HG02763 (cell line): ENCODE measurements around the gene LHFPL2.

Experiments used
- ATAC-seq: cut with Tn5 transposase; IDR thresholded peaks from one replicate; pipeline ENCODE4 v1.9.1; 2021; ENCODE audit warnings: mild to moderate bottlenecking, moderate library complexity; ENCODE audit not compliant: unreplicated experiment

The LHFPL2 gene

GRCh38 chr5:78597068-78597973 is 51.3 kb downstream of the LHFPL2 start:
- ATAC-seq, result no peak

- ATAC-seq, result no peak
Observed at GRCh38 chr5:78595458-78595921, 53.1 kb downstream of the LHFPL2 start.

GRCh38 chr5:78594610-78595457 is 53.7 kb downstream of the LHFPL2 start:
- ATAC-seq, result no peak

DNA sequence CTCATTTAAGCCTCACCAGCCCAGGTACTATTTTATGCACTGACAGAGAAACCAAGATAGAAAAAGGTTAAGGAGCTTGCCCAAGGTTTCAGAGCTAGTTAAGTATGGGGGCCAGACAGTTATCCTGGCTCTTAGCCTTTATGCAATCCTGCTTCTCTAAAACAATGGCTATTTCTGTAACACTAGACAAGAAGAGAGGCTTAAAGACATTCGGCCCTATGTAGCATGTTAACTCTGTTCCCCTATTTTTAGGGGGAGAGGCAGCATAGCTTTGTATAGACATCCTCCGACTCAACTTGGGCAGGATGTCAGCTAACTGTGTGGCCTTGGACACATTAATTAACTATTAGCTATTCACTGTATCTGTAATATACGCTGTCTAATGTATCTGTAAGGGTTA is 54.6 kb downstream of the LHFPL2 start:
- no peak for ATAC-seq

- no peak for ATAC-seq
Observed at GRCh38 chr5:78593465-78593864, 55.1 kb downstream of the LHFPL2 start.

DNA sequence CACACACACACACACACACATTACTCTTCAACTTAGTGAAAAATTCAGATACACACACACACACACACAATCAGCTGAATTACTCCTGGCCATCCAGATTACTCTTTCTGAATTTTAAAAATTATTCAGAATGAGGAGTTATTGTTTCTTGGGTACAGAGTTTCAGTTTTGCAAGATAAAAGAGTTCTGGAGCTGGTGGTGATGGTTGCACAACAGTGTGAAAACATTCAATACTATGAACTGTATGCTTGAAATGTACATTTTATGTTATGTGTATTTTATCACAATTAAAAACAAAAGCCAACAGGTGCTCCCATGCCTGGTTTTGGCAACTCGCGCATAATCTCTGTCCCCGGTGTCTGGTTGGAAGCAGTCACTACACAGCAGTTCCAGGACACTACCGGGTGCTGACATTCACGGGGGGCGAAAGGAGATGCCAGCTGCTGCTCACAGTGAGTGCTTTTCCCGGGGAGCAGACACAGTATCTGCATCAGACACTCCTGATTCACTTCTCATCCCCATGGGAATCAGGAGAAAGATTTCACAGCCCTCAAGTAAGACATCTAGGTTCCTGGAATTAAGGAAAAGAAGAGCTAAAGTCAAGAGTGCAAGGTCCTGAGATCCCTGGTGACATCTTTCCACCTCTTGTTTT is 55.7 kb downstream of the LHFPL2 start:
- ATAC-seq, result no peak

DNA sequence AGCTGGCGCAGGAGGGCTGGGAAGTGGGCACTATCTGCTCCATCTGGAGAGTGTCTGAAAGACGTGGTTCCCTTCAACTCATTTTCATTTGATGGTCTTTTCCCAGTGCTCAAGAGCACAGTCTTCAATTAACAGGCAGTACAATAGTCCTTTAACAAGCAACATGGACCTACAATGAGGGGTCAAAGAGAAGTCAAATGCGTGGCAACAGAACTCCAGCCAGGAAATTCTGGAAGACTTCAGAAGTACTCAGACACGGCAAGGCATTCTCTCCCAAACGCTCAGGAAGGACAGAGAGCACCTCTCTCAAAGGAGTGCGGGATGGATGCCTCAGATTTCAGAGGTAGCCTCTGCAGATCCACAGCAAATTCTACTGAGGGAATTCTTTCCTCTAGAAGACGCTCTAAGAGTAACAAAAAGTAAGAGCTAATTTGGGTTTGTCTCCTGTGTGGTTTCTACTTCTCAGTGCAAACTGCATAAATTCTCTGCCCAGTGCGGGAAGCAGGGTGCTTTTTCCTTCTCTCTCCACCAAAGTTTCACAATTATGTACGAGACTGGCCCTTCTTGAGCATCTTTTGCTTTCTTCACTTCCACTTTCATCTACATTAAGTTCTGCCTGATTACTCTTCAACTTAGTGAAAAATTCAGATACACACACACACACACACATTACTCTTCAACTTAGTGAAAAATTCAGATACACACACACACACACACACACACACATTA is 56.4 kb downstream of the LHFPL2 start:
- ATAC-seq, result peak; percentile 72

DNA sequence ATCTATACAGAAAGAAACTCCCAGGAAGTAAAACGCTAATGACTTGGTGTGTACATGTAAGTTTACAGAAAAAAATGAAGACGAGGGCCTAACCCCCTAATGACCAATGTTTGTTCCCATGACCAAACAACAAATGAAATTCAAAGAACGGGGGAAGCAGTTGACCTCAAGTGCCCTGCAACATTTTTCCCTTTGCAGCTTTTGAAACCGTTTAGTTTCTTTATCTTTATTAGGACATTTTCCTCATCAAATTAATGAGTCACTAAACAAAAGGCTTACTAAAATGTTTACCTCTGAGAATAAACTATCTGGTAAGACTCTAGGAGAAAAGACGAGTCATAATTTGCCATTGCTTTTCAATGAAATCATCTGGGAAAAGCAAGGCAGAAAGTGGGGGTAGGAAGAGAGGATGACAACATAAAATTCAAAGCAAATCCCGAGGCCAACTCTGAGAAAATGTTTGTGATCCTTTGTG is 57.4 kb downstream of the LHFPL2 start:
- ATAC-seq, result no peak

GRCh38 chr5:78589923-78590322 is 58.6 kb downstream of the LHFPL2 start:
- ATAC-seq, result no peak

- no peak for ATAC-seq
Observed at GRCh38 chr5:78588507-78588906, 60.1 kb downstream of the LHFPL2 start.

GRCh38 chr5:78587775-78588291 is 60.7 kb downstream of the LHFPL2 start:
- ATAC-seq, result no peak

GRCh38 chr5:78587081-78587774 is 61.3 kb downstream of the LHFPL2 start:
- ATAC-seq, result no peak

- ATAC-seq, result no peak
Observed at GRCh38 chr5:78586251-78586650, 62.3 kb downstream of the LHFPL2 start.

DNA sequence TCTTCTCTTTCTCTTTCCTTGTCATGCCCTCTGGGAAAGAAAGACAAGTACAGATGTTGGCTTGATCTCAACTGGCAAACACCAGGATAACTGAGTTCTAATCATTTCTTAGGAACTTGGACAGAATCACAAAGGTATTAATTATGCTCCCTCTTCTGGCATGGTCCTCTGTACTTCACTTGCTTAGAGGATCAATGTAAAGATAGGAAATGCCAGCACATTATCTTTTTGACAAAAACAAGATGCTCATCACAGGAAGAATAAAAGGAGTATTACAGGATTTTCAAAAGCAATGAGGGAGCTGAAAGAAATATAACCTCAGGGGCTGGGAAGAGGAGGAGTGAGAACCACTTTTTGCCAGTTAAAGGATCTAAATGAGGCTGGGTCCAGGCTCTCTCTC is 70.6 kb downstream of the LHFPL2 start:
- ATAC-seq, result no peak

GRCh38 chr5:78577071-78577807 is 71.3 kb downstream of the LHFPL2 start:
- no peak for ATAC-seq

GRCh38 chr5:78576376-78576775 is 72.2 kb downstream of the LHFPL2 start:
- no peak for ATAC-seq

DNA sequence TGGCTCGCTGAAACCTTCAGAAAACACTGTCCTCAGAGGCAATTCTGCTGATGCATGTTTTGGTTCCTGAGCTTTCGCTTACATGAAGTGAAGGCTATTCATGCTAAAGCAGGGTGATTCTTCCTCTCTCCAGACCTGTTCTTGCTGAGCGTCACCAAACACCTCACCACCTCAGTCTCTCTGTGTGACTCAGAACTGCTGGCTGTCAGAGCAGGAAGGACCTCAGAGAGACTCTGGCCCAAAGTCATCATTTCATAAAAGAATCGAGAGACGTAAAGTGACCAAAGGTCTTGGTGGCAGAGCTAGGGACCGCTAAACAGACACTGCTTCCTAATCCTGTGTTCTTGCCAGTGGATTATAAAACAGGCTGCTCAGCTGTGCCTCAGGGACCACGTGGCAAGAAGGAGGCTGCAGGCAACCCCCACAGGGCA is 73.8 kb downstream of the LHFPL2 start:
- peak; percentile 54 for ATAC-seq

DNA sequence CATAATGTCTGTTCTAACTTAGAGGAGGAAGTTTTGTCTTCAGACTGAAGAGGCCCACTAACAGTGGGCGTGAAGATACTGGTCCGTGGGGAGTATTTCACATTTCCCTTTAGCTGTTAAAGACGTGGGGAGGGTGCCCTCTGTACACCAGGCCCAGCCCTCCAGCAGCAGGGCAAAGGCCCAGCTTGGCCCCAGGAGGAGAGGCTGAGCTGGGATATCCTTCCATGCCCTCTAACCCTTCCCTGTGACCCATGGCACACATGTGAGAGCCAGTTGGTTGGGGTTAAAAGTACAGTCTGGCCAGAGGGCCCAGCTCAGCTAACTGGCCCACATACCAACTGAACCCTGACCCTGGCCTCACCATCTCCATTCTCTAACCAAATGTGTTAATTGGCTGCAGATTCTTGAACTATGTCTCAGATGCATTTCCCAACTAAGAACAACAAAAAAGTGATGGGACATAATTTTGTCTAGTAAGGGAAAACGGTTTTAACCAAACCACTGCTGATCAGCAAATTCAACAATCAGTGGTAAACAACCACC is 74.4 kb downstream of the LHFPL2 start:
- no peak for ATAC-seq

DNA sequence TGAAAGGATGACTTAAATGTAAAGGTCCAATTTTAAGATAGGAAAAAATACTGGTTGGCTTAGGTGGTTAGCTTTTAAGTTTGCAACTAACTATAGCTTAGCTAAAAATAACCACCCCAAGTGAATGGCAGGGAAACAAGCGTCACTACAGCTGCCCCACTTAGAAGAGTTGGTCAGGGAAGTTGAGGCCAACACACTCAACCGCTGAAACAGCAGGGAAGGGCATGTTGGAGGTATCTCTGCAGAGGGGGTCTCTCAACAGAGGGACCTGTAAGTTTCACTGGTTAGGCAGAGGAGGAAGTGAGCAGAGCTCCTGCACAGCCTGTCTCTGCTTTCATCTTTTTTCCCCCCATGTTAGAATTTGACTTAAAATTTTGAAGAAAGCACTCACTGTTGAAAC is 75.3 kb downstream of the LHFPL2 start:
- no peak for ATAC-seq
